Motor neuron (in vitro differentiated cells): ENCODE results near the gene XRN1. TPM values are rescaled to one million over a fixed set of nuclear protein-coding genes. Genes with fewer than 3 reads are reported as not detected.

ENCODE experiments used
- ATAC-seq, 8 experiments: fragments of 200-7000 bp; cut with Tn5 transposase; replicated peaks in 6 of 8; 2 replicates each; pipeline ENCODE4 v1.8.0; 2021; ENCODE audit warnings: mild to moderate bottlenecking in 8 of 8, moderate library complexity in 8 of 8
- H3K27ac ChIP-seq, 2 donors: fragments of 250-450 bp; sonication (Bioruptor Pico); 2 replicates each; pipeline ENCODE4 v1.9.0; 2021; ENCODE audit warnings: antibody characterized with exemption in 2 of 2, mild to moderate bottlenecking in 2 of 2, moderate library complexity in 1 of 2
- H3K4me1 ChIP-seq, 2 donors: fragments of 250-450 bp; sonication (Bioruptor Pico); replicated peaks in 1 of 2; 2 replicates each; pipeline ENCODE4 v1.6.1; 2021; ENCODE audit warnings: antibody characterized with exemption in 2 of 2, mild to moderate bottlenecking in 2 of 2, moderate library complexity in 1 of 2
- H3K4me3 ChIP-seq, 5 donors: fragments of 250-450 bp; sonication (Bioruptor Pico); 2 replicates each; pipeline ENCODE4 v1.9.0; 2021; ENCODE audit warnings: antibody characterized with exemption in 5 of 5, mild to moderate bottlenecking in 5 of 5, moderate library complexity in 4 of 5
- WGBS, 10 experiments: fragments of 450-650 bp; shearing (Covaris generic); methylation state at CpG; one replicate each; pipeline ENCODE4 v1.0.0; 2022; 5-methylcytosine and 5-hydroxymethylcytosine counted together
- in situ Hi-C, 9 experiments: fragments of 400-800 bp; cut with MboI; loops; one replicate each; pipeline ENCODE4 v1.15.0; 2021; ENCODE audit warnings: low sequenced_read_pairs in 9 of 9, low pct_unique_long_range_greater_than_20kb in 2 of 9; ENCODE audit not compliant: unreplicated experiment in 9 of 9
- total RNA-seq, 8 experiments: library from RNA; unstranded; fragments of 300-600 nt; gene quantifications; 2 replicates each; pipeline versions ENCODE4 v1.2.3 to v1.2.4, GENCODE V29; 2022

Gene XRN1
- total RNA-seq, 8 experiments from 2014 or later = 19.3 to 82.4 (median 30.2) TPM

GRCh38 chr3:142269767-142270166 is 178.1 kb downstream of the XRN1 start:
- ATAC-seq = no peak
- H3K4me3 ChIP-seq = no peak overlapping the region
- in situ Hi-C loops = no loop called here
- H3K27ac ChIP-seq = no peak overlapping the region
- peaks cover 0 to 6% of the 10 kb centered on the region in 2 donors for H3K4me1 ChIP-seq
- 0 to 100% (median 69%) methylated on average over 1 of the region's 1 CpG; no CpG with 5 or more reads in 1 of the 10 experiments for WGBS, 10 experiments

- Histone ChIP-seq H3K4me1 (peaks cover 0 to 6% of the 10 kb centered on the region in 2 donors), H3K4me3 (no peak overlapping the region), H3K27ac (no peak overlapping the region)
- peak in 2 of 8 experiments; percentile 68 to 94 for ATAC-seq
- 19 to 90% (median 68%) methylated on average over 1 to 4 of the region's 4 CpGs for WGBS, 10 experiments
- in situ Hi-C loops = no loop called here
Observed at GRCh38 chr3:142268426-142268825, 179.4 kb downstream of the XRN1 start.

- ATAC-seq = no peak
- H3K4me1 ChIP-seq = peaks cover 0 to 2% of the 10 kb centered on the region in 2 donors
- no peak overlapping the region for H3K4me3 ChIP-seq
- 50 to 100% (median 83%) methylated on average over 1 to 2 of the region's 2 CpGs; no CpG with 5 or more reads in 4 of the 10 experiments for WGBS, 10 experiments
- in situ Hi-C loops = no loop called here
- no peak overlapping the region for H3K27ac ChIP-seq
Observed at GRCh38 chr3:142267269-142267668, 180.6 kb downstream of the XRN1 start.

GRCh38 chr3:142263112-142263511 is 184.7 kb downstream of the XRN1 start:
- in situ Hi-C loops = no loop called here
- peak in 6 of 8 experiments; percentile 22 to 93 (median 80) for ATAC-seq
- H3K4me3 ChIP-seq = no peak overlapping the region
- 8 to 58% (median 40%) methylated on average over 1 to 2 of the region's 2 CpGs; no CpG with 5 or more reads in 7 of the 10 experiments for WGBS, 10 experiments
- H3K4me1 ChIP-seq = no peaks in the 10 kb centered on the region
- no peak overlapping the region for H3K27ac ChIP-seq

- 4 to 85% (median 51%) methylated on average over 2 to 3 of the region's 3 CpGs for WGBS, 10 experiments
- ATAC-seq = peak in 2 of 8 experiments; percentile 38 to 57
- in situ Hi-C loops = no loop called here
- Histone ChIP-seq H3K4me3 (no peak overlapping the region), H3K27ac (no peak overlapping the region), H3K4me1 (no peaks in the 10 kb centered on the region)
Observed at GRCh38 chr3:142259359-142259758, 188.5 kb downstream of the XRN1 start.

GRCh38 chr3:142256712-142257333 is 191.0 kb downstream of the XRN1 start:
- Histone ChIP-seq H3K4me1 (no peaks in the 10 kb centered on the region), H3K27ac (no peak overlapping the region), H3K4me3 (no peak overlapping the region)
- 60 to 89% (median 76%) methylated on average over 1 to 9 of the region's 12 CpGs; no CpG with 5 or more reads in 3 of the 10 experiments for WGBS, 10 experiments
- in situ Hi-C loops = no loop called here
- ATAC-seq = peak in 4 of 8 experiments; percentile 18 to 95 (median 74)

Other genes with a start within 250 kb of the XRN1 start
- 10 to 100 TPM in 6 of 8 experiments, 1 to 10 TPM in 2; 4.8 to 13.4 (median 12.3) TPM for gene GK5, start 222.5 kb downstream of the XRN1 start, total RNA-seq
- 10 to 100 TPM; 16.4 to 46.2 (median 23.4) TPM for gene ATR, start 130.7 kb upstream of the XRN1 start, total RNA-seq
- 10 to 100 TPM in 3 of 8 experiments, 1 to 10 TPM in 5; 1.6 to 54.7 (median 2.7) TPM for gene PLS1, start 148.4 kb upstream of the XRN1 start, total RNA-seq